ENCODE results near the gene CBFA2T3. TPM values are rescaled to one million over a fixed set of nuclear protein-coding genes. Genes with fewer than 3 reads are reported as not detected.

The CBFA2T3 gene
- total and polyA plus RNA-seq, 2 donors (not counting 1 experiment from before 2014, with no cell fraction given): 40.8 to 58.3 TPM

DNA sequence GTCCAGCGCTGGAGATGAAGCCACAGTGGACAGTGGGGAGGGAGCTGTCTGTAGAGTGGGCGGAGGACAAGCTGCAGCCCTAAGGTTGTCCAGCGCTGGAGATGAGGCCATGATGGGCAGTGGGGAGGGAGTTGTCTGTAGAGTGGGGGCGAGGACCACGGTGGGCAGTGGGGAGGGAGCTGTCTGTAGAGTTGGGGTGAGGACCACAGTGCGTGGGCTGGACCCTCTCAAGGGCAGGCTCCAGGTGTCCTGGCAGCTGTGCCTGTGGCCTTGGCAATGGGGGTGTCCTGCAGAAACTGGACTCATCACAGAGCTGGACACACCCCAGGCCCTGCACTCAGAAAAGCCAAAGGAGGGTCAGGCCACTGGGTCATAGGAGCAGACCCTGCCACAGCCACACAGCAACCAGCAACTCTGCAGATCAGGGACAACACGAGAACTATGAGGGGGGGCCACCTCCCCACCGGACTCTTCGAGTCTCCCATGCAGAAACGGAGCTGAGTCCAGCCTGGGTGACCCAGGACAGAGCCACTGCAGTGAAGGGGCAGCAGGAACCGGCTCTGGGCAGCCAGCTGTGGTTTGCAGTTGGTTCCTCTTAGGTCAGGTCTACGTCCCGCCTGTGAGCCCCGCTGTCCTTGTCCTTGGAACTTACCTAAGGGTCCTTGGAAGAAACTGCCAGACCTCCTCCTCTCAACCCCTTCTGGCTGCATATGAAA is 33.4 kb upstream of the CBFA2T3 start:
- no peak overlapping the region for H3K27ac Mint-ChIP-seq

More for the DNA sequence above, 33.4 kb upstream of the CBFA2T3 start:
- Histone ChIP-seq H3K4me1 (ENCODE audit: control insufficient read depth in 2 of 2, insufficient read depth in 2 of 2, low read length in 2 of 2) (no peaks in the 10 kb centered on the region), H3K4me3 (ENCODE audit: control extremely low read depth in 1 of 5, extremely low read depth in 1 of 5, insufficient read depth in 1 of 5, low read depth in 2 of 5, low read length in 4 of 5) (no peak overlapping the region), H3K79me2 (ENCODE audit: control insufficient read depth, insufficient read depth, low read length) (no peaks in the 10 kb centered on the region), H3K36me3 (replicated peaks in 1 of 2; ENCODE audit: control extremely low read depth in 1 of 2, control insufficient read depth in 1 of 2, extremely low read depth in 1 of 2, insufficient read depth in 2 of 2, low read length in 1 of 2) (no peaks in the 10 kb centered on the region), H3K9me3 (ENCODE audit: control extremely low read depth in 1 of 3, control insufficient read depth in 2 of 3, insufficient read depth in 1 of 3, low read length in 2 of 3) (peaks cover 0 to 11% (median 0%) of the 10 kb centered on the region in 3 donors), H3K4me2 (replicated peaks; ENCODE audit: low read depth, low read length, poor library complexity, severe bottlenecking) (no peak overlapping the region), H3K27me3 (replicated peaks in 1 of 4; ENCODE audit: control extremely low read depth in 1 of 4, control insufficient read depth in 3 of 4, insufficient read depth in 4 of 4, low read length in 3 of 4) (peaks cover 0 to 40% (median 7%) of the 10 kb centered on the region in 4 experiments), H2AFZ (ENCODE audit: insufficient read depth, low read depth, low read length, poor library complexity, severe bottlenecking) (no peak overlapping the region), H3K27ac (ENCODE audit: low read length in 2 of 2) (no peak overlapping the region), H3K9ac (ENCODE audit: low read length) (no peak overlapping the region), H4K20me1 (ENCODE audit: control insufficient read depth, insufficient read depth, low read length, poor library complexity, severe bottlenecking) (no peaks in the 10 kb centered on the region)
- Mint-ChIP-seq H3K9me3 (ENCODE audit: insufficient read depth) (no peaks in the 10 kb centered on the region), H3K27me3 (peaks cover 30% of the 10 kb centered on the region), H3K4me3 (no peak overlapping the region), H3K4me1 (no peaks in the 10 kb centered on the region)
- no peak for TF ChIP-seq EZH2 (IDR thresholded peaks at IDR 0.05; ENCODE audit: borderline replicate concordance, insufficient read depth, low read depth, low read length, poor library complexity, severe bottlenecking)
- TF ChIP-seq, protein P1, sequence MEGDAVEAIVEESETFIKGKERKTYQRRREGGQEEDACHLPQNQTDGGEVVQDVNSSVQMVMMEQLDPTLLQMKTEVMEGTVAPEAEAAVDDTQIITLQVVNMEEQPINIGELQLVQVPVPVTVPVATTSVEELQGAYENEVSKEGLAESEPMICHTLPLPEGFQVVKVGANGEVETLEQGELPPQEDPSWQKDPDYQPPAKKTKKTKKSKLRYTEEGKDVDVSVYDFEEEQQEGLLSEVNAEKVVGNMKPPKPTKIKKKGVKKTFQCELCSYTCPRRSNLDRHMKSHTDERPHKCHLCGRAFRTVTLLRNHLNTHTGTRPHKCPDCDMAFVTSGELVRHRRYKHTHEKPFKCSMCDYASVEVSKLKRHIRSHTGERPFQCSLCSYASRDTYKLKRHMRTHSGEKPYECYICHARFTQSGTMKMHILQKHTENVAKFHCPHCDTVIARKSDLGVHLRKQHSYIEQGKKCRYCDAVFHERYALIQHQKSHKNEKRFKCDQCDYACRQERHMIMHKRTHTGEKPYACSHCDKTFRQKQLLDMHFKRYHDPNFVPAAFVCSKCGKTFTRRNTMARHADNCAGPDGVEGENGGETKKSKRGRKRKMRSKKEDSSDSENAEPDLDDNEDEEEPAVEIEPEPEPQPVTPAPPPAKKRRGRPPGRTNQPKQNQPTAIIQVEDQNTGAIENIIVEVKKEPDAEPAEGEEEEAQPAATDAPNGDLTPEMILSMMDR (IDR thresholded peaks at IDR 0.05): no peak
- intact Hi-C loops (cut with micrococcal nuclease): no loop called here
- ChIA-PET POLR2A (no interaction called here), CTCF (no interaction called here)
- ATAC-seq (ENCODE audit: low read depth) (no peak), DNase-seq (no peak)
- 88% methylated on average over 14 of the region's 14 CpGs for WGBS (ENCODE audit: insufficient coverage)

Data from B cell (primary cell).